NCI-H187 treated with DMSO at 0.1 percent for 48 hours (cell line): ENCODE results near the gene CDRT4.
"Not testable (repeated sequence)": the region's sequence is repeated elsewhere in the genome, so short reads cannot be mapped to it uniquely, and the experiment has no call there.

Experiments used
- DNase-seq: peaks from one replicate; lab custom pipeline; 2025; lab: John Stamatoyannopoulos, UW

The CDRT4 gene

DNA sequence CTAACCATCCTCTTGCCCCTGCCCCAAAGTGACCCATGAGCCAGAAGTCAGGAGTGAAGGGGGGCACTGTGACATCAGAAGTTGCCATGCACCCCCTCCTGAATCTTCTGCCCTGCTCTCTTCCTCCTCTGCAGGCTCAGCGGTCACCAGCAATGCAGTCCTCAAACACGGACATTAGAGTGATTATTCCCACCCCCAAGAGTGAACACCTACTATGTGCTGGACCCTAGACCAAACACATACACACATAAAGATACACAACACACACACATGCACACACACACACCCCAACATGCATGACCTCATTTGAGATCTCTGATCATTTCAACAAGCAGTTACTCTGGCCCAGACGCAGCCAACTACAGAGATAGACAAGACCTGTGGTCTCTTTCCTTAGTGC, at the start of gene CDRT4:
CDRT4 (minus strand) TSS at position 30 of the 400 bp plus-strand sequence. CDS start 27,383 bp downstream, outside the sequence.
- no peak for DNase-seq

GRCh38 chr17:15516150-15516549, 48.7 kb upstream of the CDRT4 start:
- DNase-seq, result no peak

DNA sequence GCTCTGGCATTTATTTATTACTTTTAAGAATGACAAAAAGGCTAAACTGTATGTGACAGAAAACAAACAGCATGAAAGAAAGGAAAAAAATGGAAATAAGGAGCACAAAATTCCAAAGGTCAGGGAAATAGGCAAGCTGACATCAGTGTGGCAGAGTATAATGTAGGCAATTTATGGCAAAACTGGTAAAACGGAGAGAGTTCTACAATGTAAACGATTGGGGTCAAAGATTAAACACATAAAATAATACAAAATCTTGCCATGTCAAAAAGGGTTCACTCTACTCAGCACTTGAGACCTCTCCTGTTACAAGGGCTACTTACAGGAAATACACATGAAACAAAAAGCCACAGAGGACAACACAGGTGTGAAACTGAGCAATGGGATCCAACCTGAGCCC, 47.0 kb upstream of the CDRT4 start:
- no peak for DNase-seq

- no peak for DNase-seq
Measured at GRCh38 chr17:15513856-15514459, 46.5 kb upstream of the CDRT4 start.

- no peak for DNase-seq
Measured at GRCh38 chr17:15513058-15513791, 45.8 kb upstream of the CDRT4 start.

DNA sequence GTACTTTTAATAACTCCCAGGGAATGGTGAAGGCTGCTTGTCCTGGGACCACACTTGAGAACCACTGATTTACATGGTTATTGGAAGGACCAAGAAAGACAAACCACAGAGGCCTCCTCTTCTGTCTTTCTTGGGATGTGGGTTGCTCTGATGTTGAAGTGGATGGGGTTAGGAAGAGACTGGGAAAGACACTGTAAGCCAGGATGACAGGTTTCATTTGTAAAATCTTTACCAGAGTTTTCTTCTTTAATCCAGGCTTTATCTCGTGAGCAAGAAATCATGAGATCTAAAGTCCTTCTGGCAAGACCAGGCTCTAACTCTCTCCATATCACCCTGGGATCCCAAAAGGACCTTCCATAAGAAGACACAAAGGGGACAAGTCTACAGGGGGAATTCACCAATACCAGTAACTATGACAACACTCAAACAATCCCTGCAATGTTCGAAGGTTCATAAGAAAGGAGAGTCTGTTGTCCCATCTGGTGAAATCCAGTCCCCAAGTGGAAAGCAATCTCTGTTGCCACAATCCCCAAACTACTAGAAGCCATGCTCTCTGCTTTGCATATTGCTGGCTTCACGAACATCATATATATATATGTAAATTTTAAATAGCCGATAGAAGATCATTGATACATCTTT, 44.8 kb upstream of the CDRT4 start:
- no peak for DNase-seq

- DNase-seq, result no peak
Measured at GRCh38 chr17:15511142-15511541, 43.7 kb upstream of the CDRT4 start.

DNA sequence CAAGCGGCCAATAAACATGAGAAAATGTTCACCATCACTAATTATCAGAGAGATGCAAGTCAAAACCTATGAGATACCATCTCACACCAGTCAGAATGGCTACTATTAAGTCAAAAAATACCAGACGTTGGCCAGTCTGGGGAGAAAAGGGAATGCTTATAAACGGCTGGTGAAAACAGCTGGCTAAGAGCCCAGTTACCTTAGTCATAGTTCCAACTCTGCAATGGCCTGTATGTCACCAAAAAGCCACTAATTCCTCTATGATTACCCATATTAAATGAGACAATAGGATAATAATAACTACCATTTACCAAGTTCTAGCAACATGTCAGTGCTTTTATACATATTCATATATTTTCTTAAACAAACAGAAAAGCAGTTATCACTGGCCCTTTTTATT, 42.9 kb upstream of the CDRT4 start:
- DNase-seq, result no peak

DNA sequence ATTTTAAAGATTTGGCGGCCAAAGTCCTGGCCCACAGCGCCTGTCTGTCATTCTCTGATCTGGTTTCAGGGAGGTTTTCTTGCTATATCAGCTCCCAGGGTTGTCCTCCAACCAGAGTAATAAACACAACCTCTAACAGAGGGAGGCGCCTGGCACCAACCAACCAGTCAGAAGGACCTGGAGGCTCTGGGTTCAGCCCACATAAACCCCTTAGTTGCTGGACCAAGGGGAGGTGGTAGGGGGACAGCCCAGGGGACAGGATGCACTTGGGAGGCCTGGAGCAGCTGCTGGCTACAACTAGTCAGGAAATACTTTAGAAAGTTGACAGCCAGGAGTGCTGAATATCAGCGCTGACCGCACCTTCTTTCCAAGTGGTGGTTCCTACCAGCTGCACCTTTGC, 41.7 kb upstream of the CDRT4 start:
- DNase-seq, result no peak

DNA sequence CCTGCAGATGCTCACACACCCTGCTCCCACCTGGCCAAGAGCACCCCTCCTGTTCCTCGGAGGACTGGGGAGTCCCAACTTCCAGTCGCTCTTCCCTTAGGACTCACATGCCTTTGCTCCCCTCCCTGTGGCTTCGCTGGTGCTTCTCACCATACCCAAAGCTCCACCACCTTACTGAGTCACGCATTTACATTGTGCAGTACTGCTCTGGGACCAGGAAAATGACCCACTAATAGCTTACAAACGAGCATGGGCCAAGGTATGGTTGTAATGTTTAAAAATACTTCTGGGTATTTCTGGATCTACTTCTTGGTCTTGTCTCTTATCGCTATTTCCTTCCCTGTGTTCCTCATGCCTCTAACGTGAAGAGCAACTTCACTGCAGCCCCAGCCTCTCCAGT, 41.0 kb upstream of the CDRT4 start:
- no peak for DNase-seq

DNA sequence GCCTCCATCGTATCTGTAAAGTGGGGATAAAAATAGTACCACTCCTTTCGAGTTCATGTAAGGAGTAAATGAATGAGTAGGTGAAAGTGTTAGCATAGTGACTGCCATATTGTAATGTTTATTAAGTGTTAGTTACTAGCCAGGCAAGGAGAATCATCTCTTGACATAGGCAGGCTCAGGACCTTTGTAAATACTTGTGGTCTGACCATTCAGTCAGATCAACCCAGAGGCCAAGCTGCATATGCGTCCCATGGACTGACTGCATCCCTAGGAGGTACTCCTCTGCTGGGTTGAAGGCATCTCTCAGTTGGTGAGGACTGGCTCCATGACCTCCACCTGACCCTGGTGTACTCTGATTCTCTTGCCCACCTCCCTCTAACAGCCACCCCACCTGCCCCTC, 40.5 kb upstream of the CDRT4 start:
- no peak for DNase-seq

DNA sequence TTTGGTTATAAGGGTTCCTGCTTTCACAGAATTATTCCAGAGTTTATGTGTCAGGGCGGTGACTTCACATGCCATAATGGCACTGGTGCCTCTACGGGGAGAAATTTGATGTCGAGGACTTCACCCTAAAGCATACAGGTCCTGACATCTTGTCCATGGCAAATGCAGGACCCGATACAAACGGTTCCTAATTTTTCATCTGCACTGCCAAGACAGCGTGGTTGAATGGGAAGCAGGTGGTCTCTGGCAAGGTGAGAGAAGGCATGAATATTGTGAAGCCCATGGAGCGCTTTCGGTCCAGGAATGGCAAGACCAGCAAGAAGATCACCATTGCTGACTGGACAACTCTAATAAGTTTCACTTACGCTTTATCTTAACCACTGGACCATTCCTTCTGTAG, 39.6 kb upstream of the CDRT4 start:
- no peak for DNase-seq

GRCh38 chr17:15505708-15506107, 38.3 kb upstream of the CDRT4 start:
- not testable (repeated sequence) for DNase-seq

GRCh38 chr17:15503731-15504130, 36.3 kb upstream of the CDRT4 start:
- DNase-seq, result no peak

- no peak for DNase-seq
Measured at GRCh38 chr17:15502369-15503112, 35.1 kb upstream of the CDRT4 start.

DNA sequence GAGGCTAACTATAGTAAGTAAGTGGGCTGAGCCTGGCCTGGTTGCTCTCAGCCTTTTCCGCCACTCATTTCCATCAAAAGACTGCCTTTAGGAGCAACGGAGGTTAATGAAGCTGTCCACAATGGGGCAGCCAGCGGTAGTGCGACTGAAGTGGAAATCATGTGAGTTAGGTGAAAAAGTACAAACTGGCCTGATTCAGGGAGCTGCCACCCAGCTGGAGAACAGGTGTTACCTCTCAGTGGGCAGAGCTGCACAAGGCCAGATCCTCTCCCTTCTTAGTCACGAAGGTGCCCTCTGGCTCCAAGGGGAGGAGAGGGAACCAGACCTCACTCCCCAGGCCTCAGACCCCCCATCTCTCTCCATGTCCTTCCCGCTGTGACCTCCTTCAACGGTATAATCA, 34.4 kb upstream of the CDRT4 start:
- DNase-seq, result no peak

DNA sequence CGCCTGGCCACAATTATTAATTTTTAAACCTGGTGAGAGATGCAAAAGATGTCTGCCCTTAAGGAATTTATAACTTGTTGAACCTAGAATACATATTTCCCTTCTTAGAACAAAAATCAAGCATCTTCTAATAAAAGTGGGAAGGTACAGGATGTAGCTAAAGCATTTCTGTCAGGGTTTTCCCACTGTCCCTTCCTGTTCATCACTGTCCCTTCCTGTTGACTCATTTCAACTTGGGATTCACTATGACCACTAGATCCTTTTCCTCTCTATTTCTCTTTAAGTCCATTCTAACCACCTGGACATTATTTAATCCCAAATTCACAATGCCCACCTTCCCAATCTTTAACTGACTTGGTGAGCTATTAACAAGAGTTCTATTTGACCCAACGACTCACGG, 33.9 kb upstream of the CDRT4 start:
- no peak for DNase-seq

- no peak for DNase-seq
Measured at GRCh38 chr17:15498107-15498506, 30.7 kb upstream of the CDRT4 start.

- no peak for DNase-seq
Measured at GRCh38 chr17:15496735-15497670, 29.6 kb upstream of the CDRT4 start.

GRCh38 chr17:15494821-15495220, 27.4 kb upstream of the CDRT4 start:
- no peak for DNase-seq

GRCh38 chr17:15493693-15494035, 26.2 kb upstream of the CDRT4 start:
- no peak for DNase-seq
